Activated T-helper 1 cell treated with anti-CD3 and anti-CD28 coated beads, Interleukin-2, amount 50 U/mL, for 16 hours (primary cell): ENCODE data around the gene EPB41.

Experiments
- DNase-seq, 2 donors: peaks; one replicate each; pipeline ENCODE4 v3.0.0-alpha.2; 2020; ENCODE audit warnings: low read depth in 1 of 2, low spot score in 1 of 2

Gene EPB41

GRCh38 chr1:28890836-28891235 lies 23.5 kb upstream of the EPB41 start:
- no peak for DNase-seq

- no peak for DNase-seq
Measured at GRCh38 chr1:28891256-28891655, 23.1 kb upstream of the EPB41 start.

GRCh38 chr1:28893403-28894102 lies 20.8 kb upstream of the EPB41 start:
- DNase-seq = no peak

GRCh38 chr1:28894785-28895184 lies 19.6 kb upstream of the EPB41 start:
- no peak for DNase-seq

- no peak for DNase-seq
Measured at GRCh38 chr1:28895896-28896608, 18.3 kb upstream of the EPB41 start.

- DNase-seq = no peak
Measured at GRCh38 chr1:28896609-28896986, 17.8 kb upstream of the EPB41 start.

GRCh38 chr1:28897789-28898188 lies 16.6 kb upstream of the EPB41 start:
- no peak for DNase-seq

GRCh38 chr1:28898405-28898881 lies 15.9 kb upstream of the EPB41 start:
- DNase-seq = no peak

GRCh38 chr1:28899267-28899666 lies 15.1 kb upstream of the EPB41 start:
- DNase-seq = no peak

GRCh38 chr1:28900562-28900961 lies 13.8 kb upstream of the EPB41 start:
- DNase-seq = no peak

- DNase-seq = no peak
Measured at GRCh38 chr1:28902738-28903137, 11.6 kb upstream of the EPB41 start.

GRCh38 chr1:28905921-28906666 lies 8.3 kb upstream of the EPB41 start:
- DNase-seq = no peak

- DNase-seq = no peak
Measured at GRCh38 chr1:28909198-28909597, 5.2 kb upstream of the EPB41 start.

- DNase-seq = no peak
Measured at GRCh38 chr1:28910379-28911115, 3.8 kb upstream of the EPB41 start.

- DNase-seq = no peak
Measured at GRCh38 chr1:28913786-28914227, 562 bp upstream of the EPB41 start.

GRCh38 chr1:28915031-28915895 lies 894 bp downstream of the EPB41 start:
- DNase-seq = peak; percentile 13 to 23

GRCh38 chr1:28917757-28918118 lies 3.4 kb downstream of the EPB41 start:
- DNase-seq = no peak

GRCh38 chr1:28921286-28921869 lies 7.0 kb downstream of the EPB41 start:
- DNase-seq = no peak

GRCh38 chr1:28925350-28925891 lies 11.1 kb downstream of the EPB41 start:
- no peak for DNase-seq
